OCI-LY7 (cell line): ENCODE measurements around the gene MAST1. TPM values are rescaled to one million over a fixed set of nuclear protein-coding genes. Genes with fewer than 3 reads are reported as not detected.

Experiments
- BruUV-seq: library from RNA; stranded (reverse); fragments of 400-500 nt; replicated peaks from 2 replicates; lab custom pipeline; 2021; lab: Mats Ljungman, UMichigan
- CTCF ChIA-PET: fragments of 300-600 bp; sonication (Branson Sonifier 250); formaldehyde crosslinking; loops from one replicate; lab custom pipeline; 2022; ENCODE audit warnings: antibody characterized with exemption; ENCODE audit not compliant: unreplicated experiment; lab: Charles Lee
- POLR2A ChIA-PET: fragments of 300-600 bp; sonication (Branson Sonifier 250); formaldehyde crosslinking; loops from one replicate; lab custom pipeline; 2022; ENCODE audit warnings: antibody characterized with exemption; lab: Charles Lee
- DNase-seq: peaks from one replicate; pipeline ENCODE4 v3.0.0-alpha.2; 2015; ENCODE audit warnings: low spot score
- H2AFZ ChIP-seq: fragments of 200-600 bp; sonication (generic), shearing (Covaris generic); 2 replicates; pipeline ENCODE4 v1.6.1; 2014; ENCODE audit warnings: mild to moderate bottlenecking, antibody characterized with exemption, low read length, moderate library complexity
- H3K27ac ChIP-seq: fragments of 200-600 bp; sonication (generic); 2 replicates; pipeline ENCODE4 v1.5.1; 2014; ENCODE audit warnings: mixed run types, low read depth, mild to moderate bottlenecking, moderate library complexity, low read length, inconsistent platforms; ENCODE audit not compliant: poor library complexity, severe bottlenecking
- H3K36me3 ChIP-seq: fragments of 200-600 bp; sonication (generic); 2 replicates; pipeline ENCODE4 v1.6.1; 2014; ENCODE audit warnings: mild to moderate bottlenecking, antibody characterized with exemption, low read length, moderate library complexity, mixed read lengths; ENCODE audit not compliant: insufficient read depth
- H3K4me1 ChIP-seq: fragments of 200-600 bp; sonication (generic); 2 replicates; pipeline ENCODE4 v1.5.1; 2014; ENCODE audit warnings: mild to moderate bottlenecking, low read length; ENCODE audit not compliant: insufficient read depth, poor library complexity, severe bottlenecking
- H3K4me2 ChIP-seq: fragments of 200-600 bp; sonication (generic); 2 replicates; pipeline ENCODE4 v1.6.1; 2014; ENCODE audit warnings: mild to moderate bottlenecking, low read length
- H3K4me3 ChIP-seq: fragments of 200-600 bp; sonication (generic); 2 replicates; pipeline ENCODE4 v1.5.1; 2014; ENCODE audit warnings: mild to moderate bottlenecking, low read depth, low read length; ENCODE audit not compliant: poor library complexity, severe bottlenecking
- H3K79me2 ChIP-seq: fragments of 200-600 bp; sonication (generic); 2 replicates; pipeline ENCODE4 v1.6.1; 2016; ENCODE audit warnings: low read depth, mild to moderate bottlenecking, low read length, moderate library complexity, mixed read lengths; ENCODE audit not compliant: insufficient read depth
- H3K9me2 ChIP-seq: fragments of 200-600 bp; sonication (generic); 2 replicates; pipeline ENCODE4 v1.6.1; 2016; ENCODE audit warnings: mild to moderate bottlenecking, low read length, mixed read lengths; ENCODE audit not compliant: insufficient read depth
- H3K9me3 ChIP-seq: fragments of 200-600 bp; sonication (generic); 2 replicates; pipeline ENCODE4 v1.6.1; 2014; ENCODE audit warnings: mild to moderate bottlenecking, mixed run types, low read length, mixed read lengths
- H4K20me1 ChIP-seq: fragments of 200-600 bp; sonication (generic); 2 replicates; pipeline ENCODE4 v1.6.1; 2014; ENCODE audit warnings: mild to moderate bottlenecking, antibody characterized with exemption, low read length, moderate library complexity, mixed read lengths; ENCODE audit not compliant: insufficient read depth
- EZH2phosphoT487 ChIP-seq: fragments of 200-600 bp; sonication (generic); IDR thresholded peaks from 2 replicates; pipeline ENCODE4 v1.6.1; 2018; ENCODE audit warnings: low read depth, borderline replicate concordance, mild to moderate bottlenecking, mixed run types, antibody characterized with exemption, low read length, moderate library complexity, mixed read lengths
- intact Hi-C: fragments of 100-400 bp; cut with micrococcal nuclease; formaldehyde crosslinking; loops from one replicate; pipeline ENCODE4 v1.10.0; 2022; ENCODE audit not compliant: unreplicated experiment
- total RNA-seq, 2 experiments: library from RNA; depleted of rRNA in 1 of 2; stranded (reverse); fragments of >200 nt in 1 of 2; shearing (Covaris generic) in 1 of 2; gene quantifications; 2 replicates each; pipeline ENCODE4 v1.2.3, GENCODE V29; 2014 to 2022
- TF ChIP-seq, protein P1 (sequence below): fragments of 200-600 bp; sonication (generic); conservative IDR thresholded peaks from 2 replicates; pipeline ENCODE4 v1.5.1; 2014; ENCODE audit warnings: mild to moderate bottlenecking, antibody characterized with exemption, low read length, moderate library complexity, mixed read lengths

The MAST1 gene
- total RNA-seq, 2 experiments from 2014 or later: 9.1 to 21.1 TPM

- BruUV-seq: no TSS peak
- POLR2A ChIA-PET: interaction anchor here (1.2 to 2.2 kb wide), 3 partner anchors 8 to 14 kb away, joined by 5 to 10 read pairs (median 5); partner anchors contain the start of gene THSD8
- TF ChIP-seq EZH2phosphoT487: no peak
- TF ChIP-seq, protein P1, sequence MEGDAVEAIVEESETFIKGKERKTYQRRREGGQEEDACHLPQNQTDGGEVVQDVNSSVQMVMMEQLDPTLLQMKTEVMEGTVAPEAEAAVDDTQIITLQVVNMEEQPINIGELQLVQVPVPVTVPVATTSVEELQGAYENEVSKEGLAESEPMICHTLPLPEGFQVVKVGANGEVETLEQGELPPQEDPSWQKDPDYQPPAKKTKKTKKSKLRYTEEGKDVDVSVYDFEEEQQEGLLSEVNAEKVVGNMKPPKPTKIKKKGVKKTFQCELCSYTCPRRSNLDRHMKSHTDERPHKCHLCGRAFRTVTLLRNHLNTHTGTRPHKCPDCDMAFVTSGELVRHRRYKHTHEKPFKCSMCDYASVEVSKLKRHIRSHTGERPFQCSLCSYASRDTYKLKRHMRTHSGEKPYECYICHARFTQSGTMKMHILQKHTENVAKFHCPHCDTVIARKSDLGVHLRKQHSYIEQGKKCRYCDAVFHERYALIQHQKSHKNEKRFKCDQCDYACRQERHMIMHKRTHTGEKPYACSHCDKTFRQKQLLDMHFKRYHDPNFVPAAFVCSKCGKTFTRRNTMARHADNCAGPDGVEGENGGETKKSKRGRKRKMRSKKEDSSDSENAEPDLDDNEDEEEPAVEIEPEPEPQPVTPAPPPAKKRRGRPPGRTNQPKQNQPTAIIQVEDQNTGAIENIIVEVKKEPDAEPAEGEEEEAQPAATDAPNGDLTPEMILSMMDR: no peak
- no peaks in the 10 kb centered on the region for H3K36me3 ChIP-seq
- H3K9me2 ChIP-seq: no peaks in the 10 kb centered on the region
- H3K9me3 ChIP-seq: no peaks in the 10 kb centered on the region
- H3K79me2 ChIP-seq: peaks cover 8% of the 10 kb centered on the region
- no peaks in the 10 kb centered on the region; the same call in 1 of the 2 replicates for H4K20me1 ChIP-seq
- CTCF ChIA-PET: interaction anchor here (2.8 kb wide), 1 partner anchor 13 kb away, joined by 20 read pairs; no protein-coding TSS in a partner anchor
- H3K4me2 ChIP-seq: peak overlapping the region; percentile 95
- intact Hi-C loops: loop anchor here (1.0 to 5.0 kb wide), 2 partner anchors 13 to 68 kb away; partner anchors contain the start of gene TNPO2
- peak overlapping the region; percentile 84 for H3K4me3 ChIP-seq
- peak; percentile 19 for DNase-seq
- peaks cover 48% of the 10 kb centered on the region for H3K4me1 ChIP-seq
- peak overlapping the region; percentile 77 for H3K27ac ChIP-seq
- peak overlapping the region; percentile 35; the same call in 1 of the 2 replicates for H2AFZ ChIP-seq
Measured at GRCh38 chr19:12790628-12791344, 47.5 kb upstream of the MAST1 start.

DNA sequence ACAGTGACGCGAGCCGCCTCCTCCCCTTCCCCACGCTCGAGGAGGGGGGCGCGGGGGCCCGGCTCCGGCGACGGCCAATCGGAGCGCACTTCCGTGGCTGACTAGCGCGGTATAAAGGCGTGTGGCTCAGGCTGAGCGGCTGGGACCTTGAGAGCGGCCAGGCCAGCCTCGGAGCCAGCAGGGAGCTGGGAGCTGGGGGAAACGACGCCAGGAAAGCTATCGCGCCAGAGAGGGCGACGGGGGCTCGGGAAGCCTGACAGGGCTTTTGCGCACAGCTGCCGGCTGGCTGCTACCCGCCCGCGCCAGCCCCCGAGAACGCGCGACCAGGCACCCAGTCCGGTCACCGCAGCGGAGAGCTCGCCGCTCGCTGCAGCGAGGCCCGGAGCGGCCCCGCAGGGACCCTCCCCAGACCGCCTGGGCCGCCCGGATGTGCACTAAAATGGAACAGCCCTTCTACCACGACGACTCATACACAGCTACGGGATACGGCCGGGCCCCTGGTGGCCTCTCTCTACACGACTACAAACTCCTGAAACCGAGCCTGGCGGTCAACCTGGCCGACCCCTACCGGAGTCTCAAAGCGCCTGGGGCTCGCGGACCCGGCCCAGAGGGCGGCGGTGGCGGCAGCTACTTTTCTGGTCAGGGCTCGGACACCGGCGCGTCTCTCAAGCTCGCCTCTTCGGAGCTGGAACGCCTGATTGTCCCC, 46.8 kb upstream of the MAST1 start, which contains the start of gene JUNB:
Gene JUNB, plus strand, starts transcription at position 142 of the 706 bp plus-strand sequence. Its CDS starts 286 bp downstream, at position 428.
- intact Hi-C loops: loop anchor here (1.0 to 5.0 kb wide), 3 partner anchors 14 to 69 kb away; partner anchors contain the start of genes TNPO2 and TRIR
- Histone ChIP-seq H3K4me3 (peak within 1 kb of the TSS; percentile 84), H3K4me1 (peaks cover 48% of the 10 kb centered on the region), H2AFZ (peak within 1 kb of the TSS; percentile 35; the same call in 1 of the 2 replicates), H4K20me1 (no peaks in the 10 kb centered on the region; the same call in 1 of the 2 replicates), H3K36me3 (no peaks in the 10 kb centered on the region), H3K79me2 (peaks cover 8% of the 10 kb centered on the region), H3K9me3 (no peaks in the 10 kb centered on the region), H3K9me2 (no peaks in the 10 kb centered on the region), H3K27ac (peak within 1 kb of the TSS; percentile 77), H3K4me2 (peak within 1 kb of the TSS; percentile 95)
- no TSS peak for BruUV-seq
- no peak for TF ChIP-seq EZH2phosphoT487
- TF ChIP-seq, protein P1: no peak; the same call in 1 of the 2 replicates
- ChIA-PET POLR2A (interaction anchor here (1.2 to 2.2 kb wide), 4 partner anchors 9 to 15 kb away, joined by 4 to 10 read pairs (median 5); partner anchors contain the start of gene THSD8), CTCF (interaction anchor here (0.6 to 2.8 kb wide), 3 partner anchors 13 to 25 kb away, joined by 3 to 20 read pairs (median 4); no protein-coding TSS in a partner anchor)
- peak; percentile 96 for DNase-seq
